ENCODE data around the gene CAMTA1.
A peak's percentile ranks its signal among the peaks of the same experiment; 100 is the strongest.

The CAMTA1 gene

GRCh38 chr1:7464736-7465135, 679.5 kb downstream of the CAMTA1 start:
- no peak overlapping the region for H3K4me3 ChIP-seq (ENCODE audit: control insufficient read depth, low read depth, low read length)
- no peak for TF ChIP-seq CTCF (conservative IDR thresholded peaks at IDR 0.05; ENCODE audit: control insufficient read depth, insufficient read depth, low read depth, low read length)
- DNase-seq (ENCODE audit: low read depth) = no peak

DNA sequence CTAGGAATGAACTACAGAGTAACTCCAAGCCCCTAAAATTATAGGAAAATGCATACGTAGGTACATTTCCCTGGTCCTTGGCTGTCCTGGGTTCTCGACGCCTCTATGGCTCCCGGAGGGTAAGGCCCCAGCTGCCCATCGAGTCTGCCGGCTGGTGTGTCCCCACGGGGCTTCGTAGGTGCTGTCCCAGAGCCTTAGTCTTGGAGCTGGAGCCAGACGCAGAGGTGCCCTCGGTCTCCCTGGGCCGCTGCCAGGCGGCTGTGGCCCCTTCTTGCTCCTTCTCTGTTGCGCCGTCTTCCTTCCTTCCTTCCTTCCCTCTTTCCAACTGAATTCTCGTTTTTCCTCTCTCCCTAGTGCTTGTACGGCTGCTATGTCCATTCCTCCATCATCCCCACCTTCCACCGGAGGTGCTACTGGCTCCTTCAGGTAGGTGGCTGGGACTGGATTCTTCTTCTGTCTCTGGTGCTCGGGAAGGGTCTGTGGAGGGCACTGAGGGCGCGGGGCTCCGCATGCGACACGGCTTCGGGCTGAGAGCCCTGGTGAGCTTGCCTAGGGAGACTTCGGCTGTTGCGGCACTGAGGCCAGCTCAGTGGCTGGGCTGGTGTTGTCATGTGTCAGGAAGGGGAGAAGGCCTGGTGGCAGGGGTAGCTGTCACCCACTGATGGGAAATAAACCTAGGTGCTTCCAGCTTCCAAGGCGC, 682.4 kb downstream of the CAMTA1 start:
- no peak overlapping the region for H3K4me3 ChIP-seq (ENCODE audit: control insufficient read depth, low read depth, low read length)
- DNase-seq (ENCODE audit: low read depth) = no peak

GRCh38 chr1:7468248-7468647, 683.0 kb downstream of the CAMTA1 start:
- no peak for DNase-seq (ENCODE audit: low read depth)
- H3K4me3 ChIP-seq (ENCODE audit: control insufficient read depth, low read depth, low read length) = no peak overlapping the region
- TF ChIP-seq CTCF (conservative IDR thresholded peaks at IDR 0.05; ENCODE audit: control insufficient read depth, insufficient read depth, low read depth, low read length) = no peak

More for the DNA sequence above, 682.4 kb downstream of the CAMTA1 start:
- TF ChIP-seq CTCF (conservative IDR thresholded peaks at IDR 0.05; ENCODE audit: control insufficient read depth, insufficient read depth, low read depth, low read length) = no peak

- no peak overlapping the region for H3K4me3 ChIP-seq (ENCODE audit: control insufficient read depth, low read depth, low read length)
- no peak for TF ChIP-seq CTCF (conservative IDR thresholded peaks at IDR 0.05; ENCODE audit: control insufficient read depth, insufficient read depth, low read depth, low read length)
Measured at GRCh38 chr1:7469255-7469938, 684.1 kb downstream of the CAMTA1 start.

DNA sequence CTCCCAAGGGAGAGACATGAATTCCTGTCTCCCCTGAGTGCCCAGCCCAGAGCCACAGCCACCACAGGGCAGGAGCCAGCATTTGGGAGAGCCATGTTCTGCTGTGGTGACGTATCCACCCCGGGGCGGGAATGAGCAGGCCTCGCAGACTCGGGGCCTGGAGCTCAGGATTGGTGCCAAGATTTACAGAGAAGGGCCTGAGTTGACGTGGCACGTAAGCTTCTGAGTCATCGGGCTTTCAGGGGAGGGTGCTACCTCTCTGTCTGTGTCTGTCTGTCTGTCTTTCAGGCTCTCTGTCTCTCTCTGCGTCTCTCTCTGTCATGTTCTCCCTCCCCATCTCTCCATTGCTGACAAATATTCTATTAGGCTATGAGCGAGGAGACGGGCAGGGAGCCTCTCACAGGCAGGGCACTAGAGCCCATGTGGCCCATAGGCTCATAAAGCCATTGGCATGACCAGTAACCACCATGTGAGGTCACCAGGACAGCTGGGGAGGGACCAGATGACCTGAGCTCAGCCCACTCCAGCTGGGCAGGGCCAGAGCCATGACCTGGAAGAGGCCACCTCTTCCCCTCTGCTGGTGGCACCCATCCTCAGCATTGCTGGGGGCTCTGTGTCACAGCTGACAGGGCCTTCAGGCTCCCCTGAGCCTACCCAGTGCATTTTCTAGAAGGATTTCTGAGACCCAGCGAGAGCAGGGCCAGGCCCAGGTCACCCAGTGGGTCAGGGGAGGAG, 685.8 kb downstream of the CAMTA1 start:
- H3K4me3 ChIP-seq (ENCODE audit: control insufficient read depth, low read depth, low read length) = no peak overlapping the region
- no peak for TF ChIP-seq CTCF (conservative IDR thresholded peaks at IDR 0.05; ENCODE audit: control insufficient read depth, insufficient read depth, low read depth, low read length)
- peak; percentile 99 for DNase-seq (ENCODE audit: low read depth)

More at GRCh38 chr1:7469255-7469938, 684.1 kb downstream of the CAMTA1 start:
- DNase-seq (ENCODE audit: low read depth) = peak; percentile 69

DNA sequence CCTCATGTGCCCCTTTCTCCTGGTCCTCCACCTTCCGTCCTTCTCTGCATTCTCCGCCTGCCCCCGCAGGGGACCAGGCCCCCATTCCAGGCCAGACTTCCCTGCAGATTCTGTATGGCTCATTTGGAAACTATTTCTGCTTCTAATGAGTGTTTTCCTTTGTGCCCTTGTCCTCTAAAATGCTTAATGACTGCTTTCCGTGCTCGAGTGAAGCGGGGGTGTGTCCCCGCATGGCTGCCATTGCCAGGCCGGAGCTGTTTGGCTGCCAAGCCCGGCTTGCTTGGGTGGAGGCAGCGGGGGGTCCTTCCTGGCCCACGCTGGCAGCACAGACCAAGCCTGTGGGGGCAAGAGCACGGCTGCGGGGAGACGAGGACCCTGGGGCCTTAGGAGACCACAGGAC, 686.6 kb downstream of the CAMTA1 start:
- TF ChIP-seq CTCF (conservative IDR thresholded peaks at IDR 0.05; ENCODE audit: control insufficient read depth, insufficient read depth, low read depth, low read length) = no peak
- no peak overlapping the region for H3K4me3 ChIP-seq (ENCODE audit: control insufficient read depth, low read depth, low read length)
- DNase-seq (ENCODE audit: low read depth) = peak; percentile 25

Data from fibroblast of mammary gland (primary cell).